ENCODE measurements around the gene HS3ST5.
"Not testable (repeated sequence)": the region's sequence is repeated elsewhere in the genome, so short reads cannot be mapped to it uniquely, and the experiment has no call there.

The HS3ST5 gene

GRCh38 chr6:114354482-114354881, 11.7 kb upstream of the HS3ST5 start:
- H3K4me3 ChIP-seq (ENCODE audit: low read length): no peak overlapping the region
- no peak for TF ChIP-seq ZNF274 (IDR thresholded peaks at IDR 0.05; ENCODE audit: low read depth, low read length)

GRCh38 chr6:114346451-114346850, 3.6 kb upstream of the HS3ST5 start:
- no peak overlapping the region for H3K4me3 ChIP-seq (ENCODE audit: low read length)
- TF ChIP-seq ZNF274 (IDR thresholded peaks at IDR 0.05; ENCODE audit: low read depth, low read length): no peak

- no peak overlapping the region for H3K4me3 ChIP-seq (ENCODE audit: low read length)
- no peak for TF ChIP-seq ZNF274 (IDR thresholded peaks at IDR 0.05; ENCODE audit: low read depth, low read length)
These were observed 2.1 kb upstream of the HS3ST5 start for GRCh38 chr6:114344971-114345275.

- no peak overlapping the region for H3K4me3 ChIP-seq (ENCODE audit: low read length)
- TF ChIP-seq ZNF274 (IDR thresholded peaks at IDR 0.05; ENCODE audit: low read depth, low read length): no peak
These were observed 1.6 kb upstream of the HS3ST5 start for GRCh38 chr6:114344246-114344970.

GRCh38 chr6:114343782-114344144, 940 bp upstream of the HS3ST5 start:
- H3K4me3 ChIP-seq (ENCODE audit: low read length): no peak overlapping the region
- no peak for TF ChIP-seq ZNF274 (IDR thresholded peaks at IDR 0.05; ENCODE audit: low read depth, low read length)

DNA sequence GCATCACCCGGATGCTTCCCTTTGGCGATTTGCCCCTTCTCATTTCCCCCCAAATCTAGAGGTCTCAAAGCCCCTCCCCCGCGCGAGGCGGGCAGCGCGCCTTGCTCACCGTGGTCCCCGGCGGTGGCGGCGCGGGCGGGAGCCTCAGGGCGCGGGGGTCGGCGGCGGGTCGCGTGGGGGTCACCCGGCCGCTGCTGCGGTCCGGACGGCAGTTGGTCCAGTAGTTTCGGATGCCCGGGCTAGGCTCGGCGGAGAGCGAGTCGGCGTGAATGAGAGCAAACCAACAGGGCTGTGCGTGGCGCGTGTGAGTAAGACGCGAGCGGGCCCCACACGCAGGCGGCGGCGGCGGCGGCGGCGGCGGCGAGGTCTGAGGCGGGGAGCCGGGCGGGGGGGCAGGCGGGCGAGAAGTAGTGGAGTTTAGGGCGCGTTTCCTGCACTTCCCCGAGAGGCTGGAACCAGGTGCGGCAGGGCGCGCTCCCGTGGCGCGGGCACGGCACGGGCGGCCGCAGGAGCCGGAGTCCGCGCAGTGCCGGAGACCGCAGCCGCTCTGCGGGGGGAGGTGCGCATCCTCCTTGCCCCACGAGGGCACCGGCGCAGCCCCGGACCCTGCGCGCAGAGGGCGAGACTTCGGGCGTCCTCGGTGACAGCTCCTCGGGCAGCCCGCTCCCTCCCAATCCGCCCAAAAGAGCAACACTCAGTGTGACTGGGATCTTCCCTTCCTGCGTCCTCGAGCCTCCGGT, 567 bp downstream of the HS3ST5 start:
- TF ChIP-seq ZNF274 (IDR thresholded peaks at IDR 0.05; ENCODE audit: low read depth, low read length): no peak
- peak overlapping the region; percentile 58 for H3K4me3 ChIP-seq (ENCODE audit: low read length)

DNA sequence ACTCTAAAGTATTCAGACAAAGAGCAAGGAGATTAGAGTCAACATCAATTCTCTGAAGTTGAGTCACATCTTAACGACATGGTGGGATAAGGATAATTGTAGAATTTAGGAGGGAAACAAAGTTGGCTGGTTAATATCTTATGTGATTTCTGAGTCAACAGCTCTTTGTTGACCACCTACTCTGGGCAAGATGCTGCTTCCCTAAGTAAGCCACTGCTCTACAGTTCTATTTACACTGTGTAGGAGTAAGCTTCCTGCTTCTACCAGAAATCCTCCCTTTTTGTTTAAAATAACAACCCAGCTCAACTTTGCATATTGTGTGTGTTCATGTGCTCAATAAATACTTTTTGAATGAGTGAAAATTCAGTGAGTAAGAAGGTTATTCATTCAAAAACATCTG, 3.1 kb downstream of the HS3ST5 start:
- TF ChIP-seq ZNF274 (IDR thresholded peaks at IDR 0.05; ENCODE audit: low read depth, low read length): no peak
- H3K4me3 ChIP-seq (ENCODE audit: low read length): no peak overlapping the region

GRCh38 chr6:114334237-114334636, 8.6 kb downstream of the HS3ST5 start:
- H3K4me3 ChIP-seq (ENCODE audit: low read length): no peak overlapping the region
- TF ChIP-seq ZNF274 (IDR thresholded peaks at IDR 0.05; ENCODE audit: low read depth, low read length): no peak

GRCh38 chr6:114327074-114327473, 15.7 kb downstream of the HS3ST5 start:
- H3K4me3 ChIP-seq (ENCODE audit: low read length): no peak overlapping the region
- TF ChIP-seq ZNF274 (IDR thresholded peaks at IDR 0.05; ENCODE audit: low read depth, low read length): no peak

GRCh38 chr6:114323784-114324183, 19.0 kb downstream of the HS3ST5 start:
- no peak overlapping the region for H3K4me3 ChIP-seq (ENCODE audit: low read length)
- TF ChIP-seq ZNF274 (IDR thresholded peaks at IDR 0.05; ENCODE audit: low read depth, low read length): no peak

GRCh38 chr6:114319749-114320148, 23.1 kb downstream of the HS3ST5 start:
- H3K4me3 ChIP-seq (ENCODE audit: low read length): no peak overlapping the region
- no peak for TF ChIP-seq ZNF274 (IDR thresholded peaks at IDR 0.05; ENCODE audit: low read depth, low read length)

DNA sequence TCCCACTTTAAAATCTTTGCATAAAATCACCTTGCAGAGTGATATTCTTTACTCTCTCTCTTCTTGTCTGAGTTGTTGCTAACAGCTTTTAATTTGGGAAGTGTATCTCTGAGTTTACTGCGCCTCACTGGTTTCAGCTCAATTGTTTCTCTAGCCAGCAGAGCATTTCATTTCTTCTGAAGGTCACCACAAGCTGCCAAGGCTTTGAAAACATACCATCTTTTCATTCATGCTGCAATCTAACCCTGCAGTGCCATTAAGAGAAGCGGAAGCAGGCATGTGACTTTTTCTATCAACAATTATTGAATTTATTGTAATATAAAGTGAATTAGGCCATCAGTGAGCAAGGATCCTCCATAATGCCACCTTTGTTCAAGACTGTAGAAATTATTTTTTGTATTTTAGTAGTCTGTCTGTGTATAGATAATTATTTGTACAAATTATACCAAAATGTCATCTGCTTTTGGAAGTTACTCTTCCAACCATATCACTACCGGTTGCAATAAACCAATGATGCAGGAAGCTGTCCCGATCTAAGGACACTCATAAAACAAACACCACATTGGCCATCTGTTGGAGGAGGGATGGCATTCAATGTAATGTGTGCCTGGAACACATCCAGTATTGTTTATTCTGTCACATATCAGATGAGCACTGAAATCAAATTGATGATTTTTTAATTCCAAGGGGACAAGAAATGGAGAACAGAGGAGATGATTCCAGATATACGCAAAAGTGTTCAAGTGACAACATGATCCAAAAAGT, 26.8 kb downstream of the HS3ST5 start:
- no peak overlapping the region for H3K4me3 ChIP-seq (ENCODE audit: low read length)
- TF ChIP-seq ZNF274 (IDR thresholded peaks at IDR 0.05; ENCODE audit: low read depth, low read length): no peak

GRCh38 chr6:114313816-114314215, 29.0 kb downstream of the HS3ST5 start:
- H3K4me3 ChIP-seq (ENCODE audit: low read length): not testable (repeated sequence)

- TF ChIP-seq ZNF274 (IDR thresholded peaks at IDR 0.05; ENCODE audit: low read depth, low read length): no peak
- no peak overlapping the region for H3K4me3 ChIP-seq (ENCODE audit: low read length)
These were observed 29.9 kb downstream of the HS3ST5 start for GRCh38 chr6:114312931-114313330.

DNA sequence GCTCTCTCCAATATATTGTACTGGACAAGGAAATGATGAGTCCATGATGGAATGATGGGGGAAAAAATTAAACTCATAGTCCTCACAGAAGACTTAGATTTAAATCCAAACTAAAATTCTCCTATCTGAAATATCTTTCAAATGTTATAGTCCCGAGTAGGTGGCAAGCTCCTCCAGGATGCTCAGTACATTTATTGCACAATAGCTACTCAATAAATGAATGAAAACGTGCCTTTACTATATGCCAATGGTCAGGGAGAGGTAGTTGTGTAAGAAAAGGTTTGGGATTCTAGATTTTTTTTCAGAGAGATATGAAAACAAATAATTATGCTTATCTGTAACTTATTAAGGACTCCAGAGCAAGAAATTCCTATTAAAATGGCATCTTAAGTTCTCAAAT, 32.8 kb downstream of the HS3ST5 start:
- H3K4me3 ChIP-seq (ENCODE audit: low read length): no peak overlapping the region
- no peak for TF ChIP-seq ZNF274 (IDR thresholded peaks at IDR 0.05; ENCODE audit: low read depth, low read length)

Measured in GM08714 (cell line).